ENCODE measurements around the gene KCNQ1.

GRCh38 chr11:2897048-2897447, 452.2 kb downstream of the KCNQ1 start:
- no peak for TF ChIP-seq EZH2 (IDR thresholded peaks at IDR 0.05; ENCODE audit: insufficient read depth, poor library complexity, severe bottlenecking)
- no peak for TF ChIP-seq EZH2phosphoT487 (IDR thresholded peaks at IDR 0.05; ENCODE audit: insufficient read depth, low read depth)
